Adrenal gland (tissue), 5 donors: ENCODE data around the gene TMEM266.

Source experiments
- POLR2A ChIP-seq, 2 donors: fragments of 450-650 bp; IDR thresholded peaks; one replicate each; pipeline ENCODE4 v1.6.1; 2017; ENCODE audit warnings: antibody characterized with exemption in 2 of 2, mild to moderate bottlenecking in 2 of 2, moderate library complexity in 1 of 2
- TF ChIP-seq, protein P1 (sequence below), 6 experiments: fragments of 450-650 bp in 4 of 6; fragments of 200-600 bp in 2 of 6; sonication (generic) in 1 of 6; IDR thresholded peaks; 1 replicate in 5 of 6; 2 replicates in 1 of 6; pipeline versions ENCODE4 v1.5.1 to v1.8.0; 2016 to 2021; ENCODE audit warnings: antibody characterized with exemption in 6 of 6, mild to moderate bottlenecking in 2 of 6, moderate library complexity in 1 of 6
- donor health status: DM: no; HTN: no; CAD: no.

DNA sequence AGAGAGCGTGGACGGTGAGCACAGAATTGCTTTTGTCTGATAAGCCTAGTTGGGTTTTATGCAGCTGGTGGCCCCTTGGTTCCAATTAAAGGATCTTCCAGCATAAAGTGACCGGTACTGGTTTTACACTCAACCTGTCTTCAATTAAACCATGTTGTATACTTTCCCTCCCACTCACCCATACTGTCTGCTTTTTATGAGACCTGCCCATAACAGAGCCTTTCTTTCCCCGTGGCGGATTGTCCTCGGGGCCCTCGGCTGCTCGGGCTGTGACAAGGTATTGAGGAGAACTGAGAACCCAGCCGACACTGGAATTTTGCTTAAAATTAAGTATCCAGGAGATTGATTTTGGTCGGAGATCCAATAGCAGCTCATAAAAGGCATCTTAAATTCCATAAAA is 98.4 kb downstream of the TMEM266 start:
- TF ChIP-seq POLR2A (IDR thresholded peaks at IDR 0.05): no peak
- TF ChIP-seq, protein P1, sequence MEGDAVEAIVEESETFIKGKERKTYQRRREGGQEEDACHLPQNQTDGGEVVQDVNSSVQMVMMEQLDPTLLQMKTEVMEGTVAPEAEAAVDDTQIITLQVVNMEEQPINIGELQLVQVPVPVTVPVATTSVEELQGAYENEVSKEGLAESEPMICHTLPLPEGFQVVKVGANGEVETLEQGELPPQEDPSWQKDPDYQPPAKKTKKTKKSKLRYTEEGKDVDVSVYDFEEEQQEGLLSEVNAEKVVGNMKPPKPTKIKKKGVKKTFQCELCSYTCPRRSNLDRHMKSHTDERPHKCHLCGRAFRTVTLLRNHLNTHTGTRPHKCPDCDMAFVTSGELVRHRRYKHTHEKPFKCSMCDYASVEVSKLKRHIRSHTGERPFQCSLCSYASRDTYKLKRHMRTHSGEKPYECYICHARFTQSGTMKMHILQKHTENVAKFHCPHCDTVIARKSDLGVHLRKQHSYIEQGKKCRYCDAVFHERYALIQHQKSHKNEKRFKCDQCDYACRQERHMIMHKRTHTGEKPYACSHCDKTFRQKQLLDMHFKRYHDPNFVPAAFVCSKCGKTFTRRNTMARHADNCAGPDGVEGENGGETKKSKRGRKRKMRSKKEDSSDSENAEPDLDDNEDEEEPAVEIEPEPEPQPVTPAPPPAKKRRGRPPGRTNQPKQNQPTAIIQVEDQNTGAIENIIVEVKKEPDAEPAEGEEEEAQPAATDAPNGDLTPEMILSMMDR (IDR thresholded peaks at IDR 0.05): no peak
